Sigmoid colon (tissue), 7 donors: Measurements from ENCODE around the gene WSCD1. TPM values are rescaled to one million over a fixed set of nuclear protein-coding genes. Genes with fewer than 3 reads are reported as not detected.

Source experiments
- DNase-seq: peaks from one replicate; pipeline ENCODE4 v3.0.0-alpha.2; 2019
- H3K27ac ChIP-seq, 4 donors: fragments of 200-600 bp; sonication (generic); one replicate each; pipeline ENCODE4 v1.5.1; 2016 to 2019; ENCODE audit warnings: mild to moderate bottlenecking in 1 of 4
- H3K27me3 ChIP-seq, 3 donors: fragments of 200-600 bp; sonication (generic); one replicate each; pipeline ENCODE4 v1.5.1; 2019; ENCODE audit warnings: mild to moderate bottlenecking in 1 of 3
- H3K36me3 ChIP-seq, 4 donors: fragments of 200-600 bp; sonication (generic); one replicate each; pipeline ENCODE4 v1.5.1; 2016 to 2019
- H3K4me1 ChIP-seq, 4 donors: fragments of 200-600 bp; sonication (generic); one replicate each; pipeline ENCODE4 v1.5.1; 2017 to 2019
- H3K4me3 ChIP-seq, 4 donors: fragments of 200-600 bp; sonication (generic); one replicate each; pipeline ENCODE4 v1.5.1; 2017 to 2019; ENCODE audit warnings: mild to moderate bottlenecking in 2 of 4, moderate library complexity in 1 of 4
- H3K9me3 ChIP-seq, 4 donors: fragments of 200-600 bp in 3 of 4; sonication (generic) in 3 of 4; one replicate each; pipeline versions ENCODE4 v1.5.1 to v1.6.1; 2013 to 2019
- EP300 ChIP-seq, 4 donors: sonication (generic); formaldehyde crosslinking; IDR thresholded peaks; one replicate each; pipeline ENCODE4 v1.6.1; 2017; ENCODE audit warnings: antibody characterized with exemption in 4 of 4
- POLR2A ChIP-seq, 2 donors: fragments of 450-650 bp; IDR thresholded peaks; one replicate each; pipeline ENCODE4 v1.6.1; 2016; ENCODE audit warnings: antibody characterized with exemption in 2 of 2, mild to moderate bottlenecking in 2 of 2, moderate library complexity in 2 of 2
- POLR2AphosphoS5 ChIP-seq, 4 donors: sonication (generic); formaldehyde crosslinking; IDR thresholded peaks; one replicate each; pipeline ENCODE4 v1.6.1; 2017; ENCODE audit warnings: antibody characterized with exemption in 4 of 4
- WGBS, 2 donors: extraction: QIAGEN DNeasy Blood & Tissue Kit; methylation state at CpG; one replicate each; pipeline ENCODE4 v1.1.7; 2013; 5-methylcytosine and 5-hydroxymethylcytosine counted together
- intact Hi-C: fragments of 100-400 bp; cut with DNase I; formaldehyde crosslinking; loops from one replicate; pipeline ENCODE4 v1.15.1; 2023
- polyA plus RNA-seq, 3 donors: library from polyadenylated mRNA; stranded (reverse); fragments of 200-250 nt; gene quantifications; one replicate each; pipeline ENCODE4 v1.2.3, GENCODE V29; 2013
- total RNA-seq, 4 donors: library from RNA; depleted of rRNA; stranded (reverse); fragments of >200 nt; gene quantifications; one replicate each; pipeline ENCODE4 v1.1.0, GENCODE V29; 2016
- TF ChIP-seq, protein P1 (sequence below), 4 experiments: fragments of 450-650 bp in 3 of 4; fragments of 200-600 bp in 1 of 4; IDR thresholded peaks; one replicate each; pipeline ENCODE4 v1.5.1; 2016 to 2019; ENCODE audit warnings: antibody characterized with exemption in 4 of 4, mild to moderate bottlenecking in 3 of 4, moderate library complexity in 2 of 4
- donor health status: healthy with polysubstance abuse.
- donor health status: Bipolar disorder and iron deficiency.
- donor health status: healthy.

WSCD1 gene
- total and polyA plus RNA-seq, 7 donors = 1.6 to 9.6 (median 3.8) TPM

DNA sequence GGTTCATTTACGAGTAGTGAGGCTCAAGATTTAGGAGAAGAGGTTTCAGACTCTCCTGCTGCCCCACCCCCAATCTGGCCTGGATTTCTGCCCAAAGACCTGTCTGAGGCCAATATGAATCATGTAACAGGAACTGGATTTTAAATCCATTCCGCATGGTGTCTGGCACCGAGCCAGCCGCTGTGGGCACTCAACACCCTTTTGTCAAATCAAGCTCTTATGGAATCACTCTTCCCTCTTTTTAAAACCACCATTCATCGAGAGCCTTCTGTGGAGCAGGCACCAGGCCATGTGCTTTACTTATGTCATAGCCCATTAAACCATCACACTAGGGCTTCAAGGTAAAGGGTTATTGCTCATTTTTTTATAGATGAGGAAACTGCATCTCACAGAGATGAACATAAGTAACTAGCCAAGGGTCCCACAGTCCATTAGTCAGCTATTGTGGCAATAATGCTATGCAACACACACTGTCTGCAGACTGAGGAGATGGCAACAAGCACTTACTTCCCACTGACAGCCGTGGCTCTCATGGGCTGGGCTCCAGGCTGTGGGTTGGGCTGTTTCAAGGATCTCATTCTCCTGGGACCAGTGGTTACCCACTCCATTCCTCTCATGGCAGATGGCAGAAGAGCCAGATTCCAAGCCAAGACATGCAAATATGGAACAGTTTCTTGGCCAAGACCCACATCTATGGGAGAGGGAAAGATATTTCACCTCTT lies 93.6 kb downstream of the WSCD1 start:
- no peak for TF ChIP-seq EP300 (IDR thresholded peaks at IDR 0.05)
- no peak for TF ChIP-seq POLR2A (IDR thresholded peaks at IDR 0.05)
- TF ChIP-seq, protein P1, sequence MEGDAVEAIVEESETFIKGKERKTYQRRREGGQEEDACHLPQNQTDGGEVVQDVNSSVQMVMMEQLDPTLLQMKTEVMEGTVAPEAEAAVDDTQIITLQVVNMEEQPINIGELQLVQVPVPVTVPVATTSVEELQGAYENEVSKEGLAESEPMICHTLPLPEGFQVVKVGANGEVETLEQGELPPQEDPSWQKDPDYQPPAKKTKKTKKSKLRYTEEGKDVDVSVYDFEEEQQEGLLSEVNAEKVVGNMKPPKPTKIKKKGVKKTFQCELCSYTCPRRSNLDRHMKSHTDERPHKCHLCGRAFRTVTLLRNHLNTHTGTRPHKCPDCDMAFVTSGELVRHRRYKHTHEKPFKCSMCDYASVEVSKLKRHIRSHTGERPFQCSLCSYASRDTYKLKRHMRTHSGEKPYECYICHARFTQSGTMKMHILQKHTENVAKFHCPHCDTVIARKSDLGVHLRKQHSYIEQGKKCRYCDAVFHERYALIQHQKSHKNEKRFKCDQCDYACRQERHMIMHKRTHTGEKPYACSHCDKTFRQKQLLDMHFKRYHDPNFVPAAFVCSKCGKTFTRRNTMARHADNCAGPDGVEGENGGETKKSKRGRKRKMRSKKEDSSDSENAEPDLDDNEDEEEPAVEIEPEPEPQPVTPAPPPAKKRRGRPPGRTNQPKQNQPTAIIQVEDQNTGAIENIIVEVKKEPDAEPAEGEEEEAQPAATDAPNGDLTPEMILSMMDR (IDR thresholded peaks at IDR 0.05) = no peak
- TF ChIP-seq POLR2AphosphoS5 (IDR thresholded peaks at IDR 0.05) = no peak
- WGBS, 2 donors = 72 to 81% methylated on average over 6 of the region's 6 CpGs
- Histone ChIP-seq H3K4me1 (no peaks in the 10 kb centered on the region), H3K27ac (no peak overlapping the region), H3K36me3 (no peaks in the 10 kb centered on the region), H3K27me3 (peaks cover 0 to 19% (median 0%) of the 10 kb centered on the region in 3 donors), H3K4me3 (no peak overlapping the region), H3K9me3 (no peaks in the 10 kb centered on the region)
- DNase-seq = no peak
- intact Hi-C loops = no loop called here

DNA sequence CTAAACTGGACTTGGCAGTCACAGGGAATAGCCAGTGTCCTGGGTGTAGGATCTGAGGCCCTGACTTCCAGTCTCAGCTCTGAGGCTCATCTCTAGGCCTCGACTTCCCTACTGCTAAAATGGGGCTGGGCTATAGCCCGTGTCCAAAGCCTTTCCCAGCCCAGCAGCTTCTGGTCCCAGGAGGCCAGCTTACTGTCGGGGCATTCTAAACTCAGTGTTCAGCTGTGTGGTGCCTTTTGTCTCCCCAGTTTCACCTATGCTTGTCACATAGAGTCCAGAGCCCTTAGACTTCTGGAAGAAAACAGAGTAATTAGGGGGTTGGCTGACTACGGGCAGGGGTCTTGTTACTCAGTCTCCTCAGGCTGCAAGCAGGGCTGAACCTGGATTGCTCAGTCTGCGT lies 94.8 kb downstream of the WSCD1 start:
- intact Hi-C loops = no loop called here
- DNase-seq = no peak
- WGBS, 2 donors = 77 to 80% methylated on average over 5 of the region's 5 CpGs
- H3K4me1 ChIP-seq = no peaks in the 10 kb centered on the region
- TF ChIP-seq, protein P1 (IDR thresholded peaks at IDR 0.05) = no peak
- TF ChIP-seq POLR2AphosphoS5 (IDR thresholded peaks at IDR 0.05) (no peak), POLR2A (IDR thresholded peaks at IDR 0.05) (no peak), EP300 (IDR thresholded peaks at IDR 0.05) (no peak)
- no peaks in the 10 kb centered on the region for H3K36me3 ChIP-seq
- H3K9me3 ChIP-seq = no peaks in the 10 kb centered on the region
- H3K27me3 ChIP-seq = peaks cover 0 to 21% (median 0%) of the 10 kb centered on the region in 3 donors
- no peak overlapping the region for H3K27ac ChIP-seq
- H3K4me3 ChIP-seq = no peak overlapping the region

DNA sequence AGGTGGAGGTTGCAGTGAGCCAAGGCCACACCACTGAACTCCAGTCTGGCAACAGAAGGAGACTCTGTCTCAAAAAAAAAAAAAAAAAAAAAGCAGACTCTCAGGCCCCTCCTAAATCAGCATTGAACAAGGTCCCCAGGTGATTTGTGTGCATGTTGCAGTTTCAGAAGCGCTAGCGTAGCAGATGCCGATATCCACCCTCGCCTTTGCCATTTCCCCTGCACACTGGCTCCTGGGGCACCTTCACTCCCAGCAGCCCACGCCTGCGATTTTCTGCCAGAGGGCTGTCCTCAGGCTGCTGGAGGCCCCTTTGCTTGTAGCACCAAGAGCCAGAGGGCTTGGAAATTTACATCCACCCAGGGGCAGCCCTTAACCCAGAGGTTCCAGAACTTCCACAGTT lies 95.6 kb downstream of the WSCD1 start:
- TF ChIP-seq POLR2AphosphoS5 (IDR thresholded peaks at IDR 0.05) (no peak), POLR2A (IDR thresholded peaks at IDR 0.05) (no peak), EP300 (IDR thresholded peaks at IDR 0.05) (no peak)
- TF ChIP-seq, protein P1 (IDR thresholded peaks at IDR 0.05) = no peak
- no peaks in the 10 kb centered on the region for H3K4me1 ChIP-seq
- H3K36me3 ChIP-seq = no peaks in the 10 kb centered on the region
- intact Hi-C loops = no loop called here
- 84 to 85% methylated on average over 6 of the region's 6 CpGs for WGBS, 2 donors
- H3K9me3 ChIP-seq = no peaks in the 10 kb centered on the region
- DNase-seq = no peak
- H3K27me3 ChIP-seq = peaks cover 0 to 21% (median 0%) of the 10 kb centered on the region in 3 donors
- no peak overlapping the region for H3K4me3 ChIP-seq
- no peak overlapping the region for H3K27ac ChIP-seq

DNA sequence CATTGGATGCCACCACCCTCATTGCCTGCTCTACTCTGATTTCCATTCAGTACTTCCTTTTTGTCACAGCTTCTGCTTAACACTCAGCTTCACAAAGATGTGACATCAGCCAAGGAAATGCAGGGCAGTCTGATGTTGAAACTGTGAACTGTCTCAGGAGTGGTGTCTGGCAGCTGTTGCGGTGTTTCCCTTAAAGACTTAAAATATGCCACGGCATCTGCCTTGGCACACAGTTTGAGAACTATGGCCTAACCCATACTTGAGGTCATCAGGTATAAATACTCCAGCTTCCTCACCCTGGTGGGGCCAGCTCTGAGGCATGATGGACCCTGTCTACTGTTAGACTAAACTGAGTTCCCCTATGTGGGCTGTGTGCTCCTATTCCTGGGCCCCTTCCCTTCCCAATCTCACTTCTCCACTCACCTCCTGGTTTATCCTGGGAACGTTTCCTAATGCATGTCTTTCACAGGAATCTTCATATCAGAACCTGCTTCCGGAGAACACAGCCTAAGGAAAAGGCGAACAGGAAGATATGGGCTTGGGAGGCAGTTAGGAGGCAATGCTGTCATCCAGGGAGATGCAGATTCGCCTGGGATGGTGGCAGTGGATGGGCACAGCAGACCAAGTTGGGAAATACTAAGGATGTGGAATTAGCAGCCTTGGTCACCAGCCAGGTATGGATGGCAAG lies 96.5 kb downstream of the WSCD1 start:
- H3K4me1 ChIP-seq = no peaks in the 10 kb centered on the region
- H3K27ac ChIP-seq = no peak overlapping the region
- no peaks in the 10 kb centered on the region for H3K36me3 ChIP-seq
- no peaks in the 10 kb centered on the region for H3K9me3 ChIP-seq
- DNase-seq = no peak
- no peak for TF ChIP-seq POLR2A (IDR thresholded peaks at IDR 0.05)
- no peak for TF ChIP-seq EP300 (IDR thresholded peaks at IDR 0.05)
- TF ChIP-seq, protein P1 (IDR thresholded peaks at IDR 0.05) = no peak
- TF ChIP-seq POLR2AphosphoS5 (IDR thresholded peaks at IDR 0.05) = no peak
- intact Hi-C loops = no loop called here
- 69 to 72% methylated on average over 6 of the region's 6 CpGs for WGBS, 2 donors
- peaks cover 0 to 21% (median 0%) of the 10 kb centered on the region in 3 donors for H3K27me3 ChIP-seq
- H3K4me3 ChIP-seq = no peak overlapping the region
